ENCODE results near the gene MAP3K2.
"Not testable (repeated sequence)": the region's sequence is repeated elsewhere in the genome, so short reads cannot be mapped to it uniquely, and the experiment has no call there.

The MAP3K2 gene

DNA sequence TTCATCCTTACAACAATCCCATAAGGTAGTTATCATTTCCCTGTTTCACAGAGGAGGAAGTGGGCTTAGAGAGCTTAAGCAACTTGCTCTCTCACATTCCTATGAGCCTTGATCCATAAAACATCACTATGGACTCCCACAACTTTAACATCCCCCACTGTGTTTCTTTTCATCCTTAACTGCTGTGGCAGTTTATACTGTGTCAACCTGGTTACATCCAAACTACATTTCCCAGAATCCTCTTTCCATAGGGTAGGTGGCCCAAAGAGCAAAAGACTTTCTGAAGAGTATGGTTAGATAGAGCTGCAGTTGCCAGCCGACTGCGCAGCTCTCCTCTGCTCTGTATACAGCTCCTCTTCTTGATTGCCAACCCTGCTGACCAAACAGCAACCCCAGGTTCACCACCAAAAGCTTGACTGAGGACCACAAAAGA lies 22.5 kb downstream of the MAP3K2 start:
- no peak for DNase-seq
- Mint-ChIP-seq H3K27me3 (no peaks in the 10 kb centered on the region), H3K36me3 (peaks cover 8% of the 10 kb centered on the region), H3K4me3 (no peak overlapping the region), H3K4me1 (no peaks in the 10 kb centered on the region), H3K9me3 (peaks cover 7% of the 10 kb centered on the region), H3K27ac (no peak overlapping the region)
- CTCF ChIA-PET = interaction anchor here (1.5 kb wide), 1 partner anchor 11 kb away, joined by 3 read pairs; no protein-coding TSS in a partner anchor

DNA sequence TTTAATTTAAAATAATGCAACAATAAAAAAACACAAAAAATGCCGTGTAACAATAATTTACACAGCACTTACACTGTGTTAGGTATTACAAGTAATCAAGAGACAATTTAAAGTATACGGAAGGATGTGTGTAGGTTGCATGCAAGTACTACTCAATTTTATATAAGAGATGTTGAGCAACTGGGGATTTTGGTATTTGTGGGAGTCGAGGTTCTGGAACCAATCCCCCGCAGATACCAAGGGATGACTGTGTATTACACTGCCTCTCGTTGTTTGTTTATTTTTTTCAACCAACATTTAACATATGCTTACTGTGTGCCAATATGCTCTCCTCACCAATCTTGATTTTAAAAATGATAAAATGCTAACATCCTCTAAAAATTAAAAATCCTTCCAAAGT lies 24.8 kb downstream of the MAP3K2 start:
- Mint-ChIP-seq H3K27ac (no peak overlapping the region), H3K36me3 (peaks cover 3% of the 10 kb centered on the region), H3K4me3 (no peak overlapping the region), H3K27me3 (no peaks in the 10 kb centered on the region), H3K9me3 (no peaks in the 10 kb centered on the region), H3K4me1 (peaks cover 2% of the 10 kb centered on the region)
- CTCF ChIA-PET = interaction anchor here (0.9 kb wide), 1 partner anchor 13 kb away, joined by 3 read pairs; no protein-coding TSS in a partner anchor
- no peak for DNase-seq

DNA sequence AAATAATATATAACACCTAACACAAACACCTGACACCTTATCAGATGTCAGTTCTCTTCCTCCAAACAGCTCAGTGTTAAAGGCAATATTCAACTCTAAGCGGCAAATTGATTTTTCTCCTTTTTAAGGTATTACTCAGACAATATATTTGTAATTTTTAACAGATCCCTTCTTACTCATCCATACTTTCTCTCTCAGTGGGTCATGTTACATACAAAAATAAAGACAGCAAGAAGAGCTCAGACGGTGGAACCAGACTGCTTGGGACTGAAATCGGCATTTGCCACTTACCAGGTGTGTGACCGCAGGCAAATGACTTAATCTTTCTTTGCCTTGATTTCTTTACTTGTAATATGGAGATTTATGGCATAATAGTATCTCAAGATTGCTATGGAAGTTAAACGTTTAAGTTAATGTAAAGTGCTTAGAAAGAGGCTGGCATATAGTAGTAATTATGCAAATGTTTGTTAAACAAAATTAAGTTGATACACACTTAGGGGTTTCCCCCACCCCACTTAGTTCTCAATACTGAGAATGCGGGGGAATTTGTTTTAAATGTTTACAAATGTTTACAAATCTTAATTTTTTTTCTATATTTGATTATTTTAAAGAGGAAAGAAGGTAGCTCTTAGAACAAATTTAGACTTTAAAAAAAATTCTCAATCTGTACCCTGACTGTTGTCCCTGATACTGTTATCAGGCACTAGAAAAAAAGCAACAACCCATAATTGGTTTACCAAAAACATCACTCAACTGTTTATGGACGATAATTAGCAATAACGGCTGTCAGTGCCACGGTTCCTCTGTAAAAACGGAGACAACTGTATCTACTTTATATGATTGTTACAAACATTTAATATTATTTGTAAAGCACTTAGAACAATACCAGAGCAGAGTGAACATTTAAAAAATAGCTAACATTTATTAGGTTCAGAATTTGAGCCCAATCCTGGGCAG lies 25.6 kb downstream of the MAP3K2 start:
- no peaks in the 10 kb centered on the region for H3K27me3 Mint-ChIP-seq
- H3K4me1 Mint-ChIP-seq = peaks cover 2% of the 10 kb centered on the region
- peaks cover 3% of the 10 kb centered on the region for H3K36me3 Mint-ChIP-seq
- CTCF ChIA-PET = interaction anchor here (0.9 kb wide), 1 partner anchor 12 kb away, joined by 3 read pairs; no protein-coding TSS in a partner anchor
- no peak overlapping the region for H3K4me3 Mint-ChIP-seq
- DNase-seq = no peak
- H3K27ac Mint-ChIP-seq = no peak overlapping the region
- H3K9me3 Mint-ChIP-seq = no peaks in the 10 kb centered on the region

DNA sequence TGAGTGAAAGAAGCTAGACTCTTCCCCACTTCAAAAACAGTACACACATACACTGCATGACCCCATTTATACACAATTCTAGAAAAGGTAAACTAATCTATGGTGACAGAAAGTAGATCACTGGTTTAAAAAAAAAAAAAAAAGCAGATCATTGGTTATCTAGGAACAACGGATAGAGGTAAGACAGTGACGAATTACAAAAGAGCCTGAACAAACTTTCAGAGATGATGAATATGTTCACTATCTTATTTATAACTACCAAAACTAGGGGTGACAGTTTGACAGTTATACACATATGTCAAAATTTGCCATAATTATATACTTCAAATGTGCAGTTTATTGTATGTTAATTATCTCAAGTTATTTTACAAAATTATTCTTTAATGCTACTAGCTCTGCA lies 27.5 kb downstream of the MAP3K2 start:
- Mint-ChIP-seq H3K4me3 (no peak overlapping the region), H3K4me1 (peaks cover 4% of the 10 kb centered on the region), H3K9me3 (no peaks in the 10 kb centered on the region), H3K27ac (no peak overlapping the region), H3K36me3 (peaks cover 6% of the 10 kb centered on the region), H3K27me3 (no peaks in the 10 kb centered on the region)
- CTCF ChIA-PET = no interaction called here
- DNase-seq = no peak

DNA sequence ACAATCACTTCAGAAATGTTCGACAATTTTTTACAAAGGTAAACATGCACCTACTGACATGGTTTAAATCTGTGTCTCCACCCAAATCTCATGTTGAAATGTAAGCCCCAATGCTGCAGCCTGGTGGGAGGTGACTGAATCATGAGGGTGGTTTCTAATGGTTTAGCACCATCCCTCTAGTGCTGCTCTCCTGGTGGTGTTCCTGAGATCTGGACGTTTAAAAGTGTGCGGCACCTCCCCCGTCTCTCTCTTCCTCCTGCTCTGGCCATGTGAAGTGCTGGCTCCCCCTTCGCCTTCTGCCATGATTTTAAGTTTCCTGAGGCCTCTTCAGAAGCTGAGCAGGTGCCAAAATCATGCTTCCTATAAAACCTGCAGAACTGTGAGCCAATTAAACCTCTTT lies 28.3 kb downstream of the MAP3K2 start:
- H3K9me3 Mint-ChIP-seq = no peaks in the 10 kb centered on the region
- no peaks in the 10 kb centered on the region for H3K27me3 Mint-ChIP-seq
- H3K4me3 Mint-ChIP-seq = no peak overlapping the region
- H3K27ac Mint-ChIP-seq = no peak overlapping the region
- peaks cover 6% of the 10 kb centered on the region for H3K4me1 Mint-ChIP-seq
- CTCF ChIA-PET = no interaction called here
- no peak for DNase-seq
- peaks cover 7% of the 10 kb centered on the region for H3K36me3 Mint-ChIP-seq

DNA sequence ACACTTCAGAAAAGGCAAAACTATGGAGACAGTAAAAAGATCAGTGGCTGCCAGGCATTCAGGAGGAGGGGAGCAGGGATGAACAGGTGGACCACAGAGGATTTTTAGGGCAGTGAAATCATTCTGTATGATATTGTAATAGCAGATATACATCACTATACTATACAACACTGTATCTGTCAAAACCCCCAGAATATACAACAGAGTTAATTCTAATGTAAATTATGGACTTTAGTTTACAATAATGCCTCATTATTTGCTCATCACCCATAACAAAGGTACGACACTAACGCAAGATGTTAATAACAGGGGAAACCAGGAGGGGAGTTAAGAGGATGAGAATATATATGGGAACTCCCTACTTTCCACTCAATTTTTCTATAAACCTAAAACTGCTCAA lies 28.8 kb downstream of the MAP3K2 start:
- Mint-ChIP-seq H3K36me3 (peaks cover 8% of the 10 kb centered on the region), H3K9me3 (no peaks in the 10 kb centered on the region), H3K4me1 (peaks cover 10% of the 10 kb centered on the region), H3K4me3 (no peak overlapping the region), H3K27me3 (no peaks in the 10 kb centered on the region), H3K27ac (no peak overlapping the region)
- CTCF ChIA-PET = no interaction called here
- DNase-seq = no peak

DNA sequence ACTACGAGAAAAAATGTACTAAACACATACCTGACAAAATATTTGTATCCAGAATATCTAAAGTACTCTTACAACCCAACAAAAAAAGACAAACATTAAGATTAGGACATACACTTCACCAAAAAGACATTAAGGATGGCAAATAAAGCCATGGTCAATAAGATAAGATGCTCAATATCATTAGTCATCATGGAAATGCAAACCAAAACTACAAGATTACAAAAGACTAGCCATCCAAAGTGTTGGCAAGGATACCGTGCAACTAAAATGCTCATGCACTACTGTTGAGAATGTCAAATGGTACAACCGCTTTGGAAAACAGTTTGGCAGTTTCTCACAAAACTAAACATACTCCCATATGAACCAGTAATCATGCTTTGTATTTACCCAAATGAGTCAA lies 29.7 kb downstream of the MAP3K2 start:
- CTCF ChIA-PET = interaction anchor here (1.4 kb wide), 1 partner anchor 16 kb away, joined by 5 read pairs; no protein-coding TSS in a partner anchor
- Mint-ChIP-seq H3K27me3 (no peaks in the 10 kb centered on the region), H3K27ac (no peak overlapping the region), H3K4me3 (no peak overlapping the region), H3K4me1 (peaks cover 10% of the 10 kb centered on the region), H3K36me3 (peaks cover 8% of the 10 kb centered on the region), H3K9me3 (no peaks in the 10 kb centered on the region)
- no peak for DNase-seq

DNA sequence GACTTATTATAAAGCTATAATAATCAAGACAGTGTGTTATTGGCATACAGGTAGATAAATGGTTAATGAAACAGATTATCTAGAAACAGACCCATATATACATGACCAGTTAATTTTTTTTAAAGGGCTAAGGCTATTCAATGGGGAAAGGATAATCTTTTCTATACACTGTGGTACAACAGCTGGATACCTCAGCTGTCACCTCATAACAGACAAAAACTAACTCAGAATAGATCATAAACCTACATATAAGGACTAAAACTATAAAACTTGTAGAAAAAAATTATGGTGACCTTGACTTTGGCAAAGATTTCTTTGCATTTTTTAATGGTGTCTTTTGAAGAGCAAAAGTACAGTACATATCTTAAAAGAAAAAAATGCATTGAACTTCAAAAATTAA lies 30.2 kb downstream of the MAP3K2 start:
- Mint-ChIP-seq H3K4me1 (peaks cover 10% of the 10 kb centered on the region), H3K9me3 (no peaks in the 10 kb centered on the region), H3K36me3 (peaks cover 8% of the 10 kb centered on the region), H3K4me3 (no peak overlapping the region), H3K27ac (no peak overlapping the region), H3K27me3 (no peaks in the 10 kb centered on the region)
- DNase-seq = no peak
- CTCF ChIA-PET = interaction anchor here (1.4 kb wide), 1 partner anchor 15 kb away, joined by 5 read pairs; no protein-coding TSS in a partner anchor

DNA sequence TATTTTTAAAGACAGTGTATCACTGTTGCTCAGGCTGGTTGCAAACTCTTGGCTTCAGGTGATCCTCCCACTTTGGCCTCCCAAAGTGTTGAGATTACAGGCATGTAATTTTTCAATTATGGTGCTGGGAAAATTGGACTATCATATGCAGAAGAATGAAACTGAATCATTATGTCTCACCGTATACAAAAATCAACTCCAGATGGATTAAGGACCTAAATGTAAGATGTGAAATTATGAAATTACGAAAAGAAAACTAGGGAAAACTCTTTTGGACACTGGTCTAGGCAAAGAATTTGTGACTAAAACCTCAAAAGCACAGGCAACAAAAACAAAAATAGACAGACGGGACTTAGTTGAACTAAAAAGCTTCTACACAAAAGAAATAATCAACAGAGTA lies 31.2 kb downstream of the MAP3K2 start:
- Mint-ChIP-seq H3K4me3 (no peak overlapping the region), H3K36me3 (peaks cover 12% of the 10 kb centered on the region), H3K27me3 (no peaks in the 10 kb centered on the region), H3K9me3 (no peaks in the 10 kb centered on the region), H3K4me1 (peaks cover 10% of the 10 kb centered on the region), H3K27ac (no peak overlapping the region)
- CTCF ChIA-PET = interaction anchor here (1.4 kb wide), 1 partner anchor 14 kb away, joined by 5 read pairs; no protein-coding TSS in a partner anchor
- no peak for DNase-seq

DNA sequence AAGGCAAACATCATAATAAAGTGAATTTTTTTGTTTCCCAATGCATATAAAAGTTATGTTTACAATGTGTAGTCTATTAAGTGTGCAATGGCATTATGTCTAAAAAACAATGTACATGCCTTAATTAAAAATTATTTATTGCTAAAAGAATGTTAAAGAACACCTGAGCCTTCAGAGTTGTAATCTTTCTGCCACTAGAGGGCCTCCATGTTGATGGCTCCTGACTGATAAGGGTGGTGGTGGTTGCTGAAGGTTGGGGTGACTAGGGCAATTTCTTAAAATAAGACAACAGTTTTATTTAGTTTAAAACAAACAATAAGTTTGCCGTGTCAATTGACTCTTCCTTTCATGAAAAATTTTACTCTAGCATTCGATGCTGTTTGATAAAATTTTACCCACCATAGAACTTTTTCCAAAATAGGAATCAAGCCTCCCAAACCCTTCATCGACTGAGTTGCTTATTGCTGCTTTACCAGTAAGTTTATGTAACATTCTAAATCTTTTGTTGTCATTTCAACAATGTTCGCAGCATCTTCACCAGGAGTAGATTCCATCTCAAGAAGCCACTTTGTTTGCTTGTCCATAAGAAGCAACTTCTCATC lies 32.3 kb downstream of the MAP3K2 start:
- H3K27ac Mint-ChIP-seq = no peak overlapping the region
- H3K27me3 Mint-ChIP-seq = no peaks in the 10 kb centered on the region
- peaks cover 14% of the 10 kb centered on the region for H3K36me3 Mint-ChIP-seq
- H3K4me1 Mint-ChIP-seq = peaks cover 10% of the 10 kb centered on the region
- peak; percentile 41 for DNase-seq
- no peaks in the 10 kb centered on the region for H3K9me3 Mint-ChIP-seq
- no peak overlapping the region for H3K4me3 Mint-ChIP-seq
- CTCF ChIA-PET = interaction anchor here (0.7 kb wide), 1 partner anchor 60 kb away, joined by 3 read pairs; no protein-coding TSS in a partner anchor

DNA sequence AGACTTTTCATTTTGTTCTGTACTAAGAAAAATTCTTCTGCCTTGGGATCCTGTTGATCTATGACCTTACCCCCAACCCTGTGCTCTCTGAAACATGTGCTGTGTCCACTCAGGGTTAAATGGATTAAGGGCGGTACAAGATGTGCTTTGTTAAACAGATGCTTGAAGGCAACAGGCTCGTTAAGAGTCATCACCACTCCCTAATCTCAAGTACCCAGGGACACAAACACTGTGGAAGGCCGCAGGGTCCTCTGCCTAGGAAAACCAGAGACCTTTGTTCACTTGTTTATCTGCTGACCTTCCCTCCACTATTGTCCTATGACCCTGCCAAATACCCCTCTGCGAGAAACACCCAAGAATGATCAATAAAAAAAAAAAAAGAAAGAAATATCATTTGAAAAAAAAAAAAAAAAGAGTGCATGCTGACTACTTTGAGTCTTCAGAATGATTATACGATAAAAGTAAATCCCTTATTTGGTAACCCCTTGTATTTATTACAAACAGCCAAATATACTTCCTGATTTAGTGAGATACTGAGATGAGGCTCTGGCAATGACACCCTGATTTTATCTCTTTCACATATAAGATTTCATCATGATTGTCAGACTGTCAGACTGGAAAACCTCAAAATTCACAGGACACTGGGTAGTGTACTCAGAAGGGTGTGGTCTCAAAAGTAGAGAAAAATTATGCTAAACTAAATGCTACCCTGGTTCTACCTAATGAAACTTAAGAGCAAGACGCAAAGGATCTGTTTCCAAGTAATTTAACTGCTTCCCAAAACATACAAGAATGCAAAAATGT lies 33.7 kb downstream of the MAP3K2 start:
- H3K27ac Mint-ChIP-seq, H3K9me3 Mint-ChIP-seq, H3K4me3 Mint-ChIP-seq, DNase-seq, H3K4me1 Mint-ChIP-seq, H3K27me3 Mint-ChIP-seq, CTCF ChIA-PET: not testable (repeated sequence)
- H3K36me3 Mint-ChIP-seq = peaks cover 11% of the 10 kb centered on the region

DNA sequence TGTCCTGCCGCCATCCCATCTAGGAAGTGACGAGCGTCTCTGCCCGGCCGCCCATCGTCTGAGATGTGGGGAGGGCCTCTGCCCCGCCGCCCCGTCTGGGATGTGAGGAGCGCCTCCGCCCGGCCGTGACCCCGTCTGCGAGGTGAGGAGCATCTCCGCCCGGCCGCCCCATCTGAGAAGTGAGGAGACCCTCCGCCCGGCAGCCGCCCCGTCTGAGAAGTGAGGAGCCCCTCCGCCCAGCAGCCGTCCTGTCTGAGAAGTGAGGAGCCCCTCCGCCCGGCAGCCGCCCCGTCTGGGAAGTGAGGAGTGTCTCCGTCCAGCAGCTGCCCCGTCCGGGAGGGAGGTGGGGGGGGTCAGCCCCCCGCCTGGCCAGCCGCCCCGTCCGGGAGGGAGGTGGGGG lies 34.6 kb downstream of the MAP3K2 start:
- H3K4me3 Mint-ChIP-seq, H3K9me3 Mint-ChIP-seq, CTCF ChIA-PET, H3K27me3 Mint-ChIP-seq, H3K27ac Mint-ChIP-seq, DNase-seq: not testable (repeated sequence)
- Mint-ChIP-seq H3K4me1 (peaks cover 11% of the 10 kb centered on the region), H3K36me3 (peaks cover 13% of the 10 kb centered on the region)

DNA sequence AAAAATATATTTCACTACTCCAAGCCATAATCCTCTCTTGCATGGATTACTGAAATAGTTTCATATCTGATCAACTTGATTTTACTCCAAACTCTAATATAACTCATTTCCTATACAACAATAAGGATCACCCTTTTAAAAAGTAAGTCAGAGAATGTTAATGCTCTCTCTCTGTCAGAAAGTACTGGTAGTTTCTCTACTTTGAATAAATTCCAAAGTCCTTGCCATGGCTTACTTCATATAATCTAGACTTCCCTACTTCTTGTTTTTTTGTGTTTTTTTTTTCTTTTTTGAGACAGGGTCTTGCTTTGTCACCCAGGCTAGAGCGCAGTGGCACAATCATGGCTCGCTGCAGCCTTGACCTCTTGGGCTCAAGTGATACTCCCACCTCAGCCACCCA lies 36.2 kb downstream of the MAP3K2 start:
- no peak overlapping the region for H3K4me3 Mint-ChIP-seq
- CTCF ChIA-PET = no interaction called here

DNA sequence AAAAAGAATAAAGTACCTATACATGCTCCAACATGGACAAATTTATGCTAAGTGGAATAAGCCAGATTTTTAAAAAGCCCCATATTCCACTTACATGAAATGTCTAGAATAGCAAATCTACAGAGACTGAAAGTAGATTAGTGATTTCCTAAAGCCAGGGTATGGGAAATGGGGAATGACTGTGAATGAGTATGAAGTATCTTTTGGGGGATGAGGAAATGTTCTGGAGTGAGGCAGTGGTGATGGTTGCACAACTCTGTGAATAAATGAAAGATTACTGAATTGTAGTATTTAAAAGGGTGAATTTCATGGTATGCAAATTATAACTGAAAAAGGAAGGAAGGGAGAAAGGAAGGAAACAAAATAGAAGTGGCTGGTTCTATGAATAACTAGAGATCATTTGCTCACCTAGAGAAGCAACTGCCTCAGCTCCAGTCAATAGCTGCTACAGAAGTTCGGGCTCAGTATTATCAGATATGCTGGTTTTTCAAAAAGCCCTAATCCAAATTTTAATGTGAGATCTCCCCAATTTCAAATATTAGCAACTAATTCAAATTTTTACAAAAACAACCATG lies 39.3 kb downstream of the MAP3K2 start:
- CTCF ChIA-PET = interaction anchor here (0.6 to 1.0 kb wide), 2 partner anchors 14 to 41 kb away, joined by 3 to 4 read pairs; no protein-coding TSS in a partner anchor
- Mint-ChIP-seq H3K4me3 (no peak overlapping the region), H3K27me3 (no peaks in the 10 kb centered on the region), H3K36me3 (peaks cover 9% of the 10 kb centered on the region), H3K27ac (no peak overlapping the region), H3K9me3 (no peaks in the 10 kb centered on the region), H3K4me1 (peaks cover 8% of the 10 kb centered on the region)
- DNase-seq = no peak

More for the DNA sequence above, 36.2 kb downstream of the MAP3K2 start:
- Mint-ChIP-seq H3K36me3 (peaks cover 13% of the 10 kb centered on the region), H3K27ac (no peak overlapping the region), H3K4me1 (peaks cover 15% of the 10 kb centered on the region), H3K27me3 (no peaks in the 10 kb centered on the region), H3K9me3 (no peaks in the 10 kb centered on the region)
- no peak for DNase-seq
